Measurements from ENCODE around the gene RNU1-4.
"Not testable (repeated sequence)": the region's sequence is repeated elsewhere in the genome, so short reads cannot be mapped to it uniquely, and the experiment has no call there.

The RNU1-4 gene

GRCh38 chr1:16740047-16740964 is at the start of gene RNU1-4:
Gene RNU1-4 (plus strand): TSS chr1:16740516.
- DNase-seq = not testable (repeated sequence)

- not testable (repeated sequence) for DNase-seq
Observed at GRCh38 chr1:16690971-16691682, 49.2 kb upstream of the RNU1-4 start.

GRCh38 chr1:16692283-16692682 is 48.0 kb upstream of the RNU1-4 start:
- DNase-seq = not testable (repeated sequence)

GRCh38 chr1:16692717-16693448 is 47.4 kb upstream of the RNU1-4 start:
- not testable (repeated sequence) for DNase-seq

GRCh38 chr1:16693449-16694307 is 46.6 kb upstream of the RNU1-4 start:
- DNase-seq = not testable (repeated sequence)

GRCh38 chr1:16694308-16694702 is 46.0 kb upstream of the RNU1-4 start:
- DNase-seq = not testable (repeated sequence)

GRCh38 chr1:16696507-16697150 is 43.7 kb upstream of the RNU1-4 start:
- not testable (repeated sequence) for DNase-seq

- not testable (repeated sequence) for DNase-seq
Observed at GRCh38 chr1:16697152-16697551, 43.2 kb upstream of the RNU1-4 start.

GRCh38 chr1:16699440-16699839 is 40.9 kb upstream of the RNU1-4 start:
- DNase-seq = not testable (repeated sequence)

- not testable (repeated sequence) for DNase-seq
Observed at GRCh38 chr1:16700138-16700895, 40.0 kb upstream of the RNU1-4 start.

GRCh38 chr1:16701189-16701588 is 39.1 kb upstream of the RNU1-4 start:
- not testable (repeated sequence) for DNase-seq

- DNase-seq = not testable (repeated sequence)
Observed at GRCh38 chr1:16702280-16702679, 38.0 kb upstream of the RNU1-4 start.

GRCh38 chr1:16703141-16703540 is 37.2 kb upstream of the RNU1-4 start:
- not testable (repeated sequence) for DNase-seq

GRCh38 chr1:16703602-16704001 is 36.7 kb upstream of the RNU1-4 start:
- not testable (repeated sequence) for DNase-seq

GRCh38 chr1:16704076-16704475 is 36.2 kb upstream of the RNU1-4 start:
- not testable (repeated sequence) for DNase-seq

- DNase-seq = not testable (repeated sequence)
Observed at GRCh38 chr1:16704502-16705100, 35.7 kb upstream of the RNU1-4 start.

GRCh38 chr1:16706302-16706701 is 34.0 kb upstream of the RNU1-4 start:
- DNase-seq = not testable (repeated sequence)

- DNase-seq = not testable (repeated sequence)
Observed at GRCh38 chr1:16707130-16708093, 32.9 kb upstream of the RNU1-4 start.

GRCh38 chr1:16708704-16709103 is 31.6 kb upstream of the RNU1-4 start:
- DNase-seq = not testable (repeated sequence)

Measured in CD4-positive, alpha-beta T cell treated with Interferon alpha-2 for 1 hour (primary cell).